Endothelial cell (in vitro differentiated cells): Measurements from ENCODE around the gene ZFHX3. TPM values are rescaled to one million over a fixed set of nuclear protein-coding genes. Genes with fewer than 3 reads are reported as not detected.

Experiments used
- DNase-seq: peaks from one replicate; pipeline ENCODE4 v3.0.0; 2021; ENCODE audit warnings: low spot score
- H3K27ac Mint-ChIP-seq: one replicate; pipeline ENCODE4 v1.8.0; 2021; ENCODE audit warnings: mixed read lengths, inconsistent platforms; ENCODE audit not compliant: unreplicated experiment
- H3K27me3 Mint-ChIP-seq: one replicate; pipeline ENCODE4 v1.8.0; 2021; ENCODE audit warnings: mild to moderate bottlenecking, moderate library complexity, mixed read lengths, inconsistent platforms; ENCODE audit not compliant: unreplicated experiment
- H3K36me3 Mint-ChIP-seq: one replicate; pipeline ENCODE4 v1.8.0; 2021; ENCODE audit warnings: mild to moderate bottlenecking, low read depth, mixed read lengths, inconsistent platforms; ENCODE audit not compliant: unreplicated experiment
- H3K4me1 Mint-ChIP-seq: one replicate; pipeline ENCODE4 v1.8.0; 2021; ENCODE audit warnings: mild to moderate bottlenecking, mixed read lengths, inconsistent platforms; ENCODE audit not compliant: unreplicated experiment
- H3K4me3 Mint-ChIP-seq: one replicate; pipeline ENCODE4 v1.8.0; 2021; ENCODE audit warnings: mild to moderate bottlenecking, mixed read lengths, inconsistent platforms; ENCODE audit not compliant: unreplicated experiment
- H3K9me3 Mint-ChIP-seq: one replicate; pipeline ENCODE4 v1.8.0; 2021; ENCODE audit warnings: mixed read lengths, inconsistent platforms; ENCODE audit not compliant: unreplicated experiment
- total RNA-seq: library from RNA; stranded (reverse); fragmentation: NEBNext Ultra II Directional; extraction: Animal tissue kit (Norgen Biotek cat#: 25700); gene quantifications from one replicate; pipeline ENCODE4 v1.2.1, GENCODE V29; 2021; ENCODE audit not compliant: unreplicated experiment
- TF ChIP-seq, protein P1 (sequence below): fragments of 200-600 bp; sonication (generic); IDR thresholded peaks from one replicate; pipeline ENCODE4 v1.5.0; 2021; ENCODE audit warnings: antibody characterized with exemption; ENCODE audit not compliant: unreplicated experiment

The ZFHX3 gene
- total RNA-seq, 1 donor from 2014 or later: 17.7 TPM

DNA sequence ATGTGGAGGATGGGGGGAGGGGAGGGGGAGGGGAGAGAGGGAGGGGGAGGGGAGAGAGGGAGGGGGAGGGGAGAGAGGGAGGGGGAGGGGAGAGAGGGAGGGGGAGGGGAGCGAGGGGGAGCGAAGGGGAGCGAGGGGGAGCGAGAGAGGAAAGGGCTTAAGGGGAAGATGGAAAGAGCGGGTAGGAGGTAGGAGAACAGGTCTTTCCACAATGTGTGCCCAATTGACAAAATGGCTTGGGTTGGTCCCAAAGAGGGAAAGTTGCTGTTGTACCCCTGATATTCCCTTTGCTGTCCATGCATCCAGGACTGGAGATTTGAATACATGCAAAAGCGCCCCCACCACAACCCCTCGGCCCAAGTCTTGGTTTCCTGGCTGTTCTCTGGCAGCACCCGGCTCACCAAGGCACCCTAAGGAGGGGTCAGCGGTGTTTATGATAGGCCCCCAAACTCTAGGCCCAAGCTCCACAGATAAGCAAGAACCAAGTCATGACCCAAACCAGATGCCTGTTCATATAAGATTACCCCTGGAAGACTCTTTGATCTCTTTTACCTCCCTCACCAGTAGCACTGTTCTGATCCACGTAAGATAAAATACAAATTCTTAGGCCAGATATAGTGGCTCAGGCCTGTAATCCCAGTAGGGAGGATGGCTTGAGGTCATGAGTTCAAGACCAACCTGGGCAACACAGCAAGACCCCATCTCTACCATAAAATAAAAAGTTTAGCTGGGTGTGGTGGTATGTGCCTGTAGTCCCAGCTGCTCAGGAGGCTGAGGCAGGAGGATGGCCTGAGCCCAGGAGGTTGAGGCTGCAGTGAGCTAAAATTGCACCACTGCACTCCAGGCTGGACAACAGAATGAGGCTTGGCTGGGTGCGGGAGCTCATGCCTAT lies 119.6 kb downstream of the ZFHX3 start:
- peaks cover 4% of the 10 kb centered on the region for H3K4me1 Mint-ChIP-seq
- no peak for DNase-seq
- no peak overlapping the region for H3K4me3 Mint-ChIP-seq
- TF ChIP-seq, protein P1, sequence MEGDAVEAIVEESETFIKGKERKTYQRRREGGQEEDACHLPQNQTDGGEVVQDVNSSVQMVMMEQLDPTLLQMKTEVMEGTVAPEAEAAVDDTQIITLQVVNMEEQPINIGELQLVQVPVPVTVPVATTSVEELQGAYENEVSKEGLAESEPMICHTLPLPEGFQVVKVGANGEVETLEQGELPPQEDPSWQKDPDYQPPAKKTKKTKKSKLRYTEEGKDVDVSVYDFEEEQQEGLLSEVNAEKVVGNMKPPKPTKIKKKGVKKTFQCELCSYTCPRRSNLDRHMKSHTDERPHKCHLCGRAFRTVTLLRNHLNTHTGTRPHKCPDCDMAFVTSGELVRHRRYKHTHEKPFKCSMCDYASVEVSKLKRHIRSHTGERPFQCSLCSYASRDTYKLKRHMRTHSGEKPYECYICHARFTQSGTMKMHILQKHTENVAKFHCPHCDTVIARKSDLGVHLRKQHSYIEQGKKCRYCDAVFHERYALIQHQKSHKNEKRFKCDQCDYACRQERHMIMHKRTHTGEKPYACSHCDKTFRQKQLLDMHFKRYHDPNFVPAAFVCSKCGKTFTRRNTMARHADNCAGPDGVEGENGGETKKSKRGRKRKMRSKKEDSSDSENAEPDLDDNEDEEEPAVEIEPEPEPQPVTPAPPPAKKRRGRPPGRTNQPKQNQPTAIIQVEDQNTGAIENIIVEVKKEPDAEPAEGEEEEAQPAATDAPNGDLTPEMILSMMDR: no peak
- no peak overlapping the region for H3K27ac Mint-ChIP-seq
- no peaks in the 10 kb centered on the region for H3K36me3 Mint-ChIP-seq
- H3K27me3 Mint-ChIP-seq: no peaks in the 10 kb centered on the region
- H3K9me3 Mint-ChIP-seq: no peaks in the 10 kb centered on the region

DNA sequence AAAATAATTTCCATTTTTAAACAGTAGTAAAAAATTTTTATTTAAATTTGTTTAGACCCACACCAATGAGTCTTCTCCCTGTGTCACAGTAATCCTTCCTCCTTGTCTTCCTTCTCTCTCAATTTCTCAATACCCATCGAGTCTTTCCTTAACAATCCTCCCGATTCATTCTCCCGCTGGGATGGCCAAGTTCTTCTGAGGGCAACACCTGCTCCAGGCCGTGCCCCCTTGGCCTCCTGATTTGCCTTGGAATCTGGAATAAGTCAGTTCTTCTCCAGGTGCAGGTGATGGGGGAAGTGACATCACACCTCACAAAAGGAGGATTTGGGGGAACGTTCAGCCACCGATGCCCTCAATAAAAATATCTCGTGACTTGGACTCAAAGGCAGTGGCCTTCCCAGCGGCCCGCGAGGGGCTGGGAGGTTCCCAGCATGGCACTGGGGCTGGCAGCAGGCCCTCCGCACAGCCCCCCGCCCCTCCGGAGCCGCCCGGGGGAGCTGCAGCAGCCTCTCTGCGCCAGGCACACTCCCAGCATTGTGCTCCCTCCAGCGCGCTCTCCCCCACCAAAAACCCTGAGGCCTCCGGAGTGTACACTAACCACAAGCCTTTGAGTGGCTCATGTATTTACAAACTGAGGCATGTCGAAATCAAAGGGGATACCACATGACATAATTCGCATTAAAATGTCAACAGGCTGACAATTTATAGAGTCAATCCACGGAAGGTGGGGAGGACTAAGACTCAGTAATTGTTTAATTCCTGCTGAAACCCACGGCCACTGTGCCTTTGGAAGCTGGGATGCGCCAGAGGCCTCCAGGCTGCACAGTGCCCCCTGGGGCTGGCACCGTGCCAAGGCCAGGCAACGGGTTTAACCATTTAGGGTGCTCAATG lies 120.5 kb downstream of the ZFHX3 start:
- Mint-ChIP-seq H3K4me1 (peaks cover 4% of the 10 kb centered on the region), H3K4me3 (no peak overlapping the region), H3K27me3 (no peaks in the 10 kb centered on the region), H3K9me3 (no peaks in the 10 kb centered on the region), H3K27ac (no peak overlapping the region), H3K36me3 (no peaks in the 10 kb centered on the region)
- DNase-seq: no peak
- TF ChIP-seq, protein P1: no peak

DNA sequence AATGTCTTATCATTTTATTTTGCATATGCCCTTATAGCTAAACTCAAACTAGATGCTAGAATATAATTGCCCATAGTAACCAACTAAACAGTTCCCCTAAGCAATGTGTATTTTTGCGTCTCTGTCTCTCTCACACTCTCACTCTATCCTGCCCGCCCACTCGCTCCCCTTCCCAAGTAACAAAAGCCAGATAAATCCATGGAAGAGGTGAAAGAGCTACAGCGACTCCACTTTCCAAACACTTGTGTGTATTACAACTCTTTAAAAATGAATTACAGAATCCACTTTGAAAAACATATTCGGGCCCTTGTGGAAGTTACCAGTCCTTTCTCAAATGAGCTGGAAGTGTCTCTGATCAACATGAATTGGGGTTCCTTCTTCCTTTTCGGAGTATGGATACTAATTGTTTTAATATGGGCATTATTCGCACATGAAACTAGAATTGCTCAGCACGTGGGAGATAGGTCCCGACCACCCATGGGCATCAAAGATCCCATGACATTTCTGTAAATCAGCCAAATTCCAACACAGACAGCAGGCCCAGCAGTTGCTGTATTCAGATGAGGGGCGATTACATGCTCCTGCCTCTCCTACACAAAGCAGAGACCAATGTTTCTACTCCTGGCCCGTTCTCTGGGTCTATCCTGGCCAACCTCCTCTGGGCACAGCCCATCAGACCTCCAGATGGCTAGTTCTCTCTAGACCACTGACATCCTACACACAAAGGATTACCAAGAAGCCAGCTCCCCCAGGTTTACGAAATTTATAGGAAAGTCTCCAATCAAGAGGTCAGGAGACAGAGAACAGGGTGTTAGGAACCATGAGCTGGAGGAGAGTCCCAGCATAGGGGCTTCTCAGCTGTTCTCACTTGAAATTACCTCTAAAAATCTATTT lies 121.5 kb downstream of the ZFHX3 start:
- H3K9me3 Mint-ChIP-seq: no peaks in the 10 kb centered on the region
- no peak overlapping the region for H3K4me3 Mint-ChIP-seq
- H3K36me3 Mint-ChIP-seq: no peaks in the 10 kb centered on the region
- H3K27me3 Mint-ChIP-seq: no peaks in the 10 kb centered on the region
- TF ChIP-seq, protein P1: no peak
- H3K4me1 Mint-ChIP-seq: no peaks in the 10 kb centered on the region
- DNase-seq: no peak
- H3K27ac Mint-ChIP-seq: no peak overlapping the region

DNA sequence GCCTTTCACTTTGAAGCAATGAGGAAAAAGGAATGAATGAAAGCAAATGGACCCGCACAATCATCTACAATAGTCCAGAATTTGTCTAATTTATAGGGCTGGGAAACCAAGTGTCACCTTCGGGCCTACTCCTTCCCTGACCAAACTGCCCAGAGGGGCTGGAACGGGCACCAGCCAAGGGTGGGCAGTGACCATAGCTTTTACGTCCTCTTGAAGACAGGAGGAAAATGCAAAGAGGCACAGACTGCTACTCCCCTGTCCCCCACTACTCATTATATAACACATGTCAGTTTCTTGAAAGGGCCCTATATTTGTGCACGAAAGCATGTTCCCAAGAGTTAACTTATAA lies 122.3 kb downstream of the ZFHX3 start:
- no peaks in the 10 kb centered on the region for H3K4me1 Mint-ChIP-seq
- no peak overlapping the region for H3K4me3 Mint-ChIP-seq
- no peak for DNase-seq
- no peaks in the 10 kb centered on the region for H3K27me3 Mint-ChIP-seq
- no peak overlapping the region for H3K27ac Mint-ChIP-seq
- H3K9me3 Mint-ChIP-seq: no peaks in the 10 kb centered on the region
- TF ChIP-seq, protein P1: no peak
- no peaks in the 10 kb centered on the region for H3K36me3 Mint-ChIP-seq
